Loucy (cell line): ENCODE measurements around the gene GRK3.

Experiments used
- H2AFZ ChIP-seq: fragments of 200-600 bp; sonication (generic); 2 replicates; pipeline ENCODE4 v1.6.0; 2016; ENCODE audit warnings: antibody characterized with exemption, mild to moderate bottlenecking, low read length, moderate library complexity
- H3F3A ChIP-seq: fragments of 200-600 bp; 2 replicates; pipeline ENCODE4 v1.6.0; 2016; ENCODE audit warnings: antibody characterized with exemption, low read depth, mild to moderate bottlenecking
- H3K27me3 ChIP-seq: fragments of 200-600 bp; sonication (generic); 2 replicates; pipeline ENCODE4 v1.6.1; 2014; ENCODE audit warnings: low read length, mild to moderate bottlenecking; ENCODE audit not compliant: insufficient read depth, poor library complexity, severe bottlenecking
- H3K36me3 ChIP-seq: fragments of 200-600 bp; sonication (generic); 2 replicates; pipeline ENCODE4 v1.6.1; 2016; ENCODE audit warnings: low read length; ENCODE audit not compliant: insufficient read depth
- H3K4me1 ChIP-seq: fragments of 200-600 bp; sonication (generic); 2 replicates; pipeline ENCODE4 v1.5.1; 2014; ENCODE audit warnings: low read length, mild to moderate bottlenecking; ENCODE audit not compliant: insufficient read depth, poor library complexity, severe bottlenecking
- H3K4me2 ChIP-seq: fragments of 200-600 bp; sonication (generic); 2 replicates; pipeline ENCODE4 v1.6.0; 2014; ENCODE audit warnings: antibody characterized with exemption, low read length, low read depth, mild to moderate bottlenecking; ENCODE audit not compliant: poor library complexity, severe bottlenecking
- H3K4me3 ChIP-seq: fragments of 200-600 bp; sonication (generic); 2 replicates; pipeline ENCODE4 v1.5.1; 2014; ENCODE audit warnings: low read length, mild to moderate bottlenecking, mixed read lengths; ENCODE audit not compliant: poor library complexity, severe bottlenecking
- H3K79me2 ChIP-seq: fragments of 200-600 bp; sonication (generic); 2 replicates; pipeline ENCODE4 v1.6.1; 2014; ENCODE audit warnings: low read length; ENCODE audit not compliant: insufficient read depth
- H3K9ac ChIP-seq: fragments of 200-600 bp; sonication (generic); 2 replicates; pipeline ENCODE4 v1.6.0; 2014; ENCODE audit warnings: mild to moderate bottlenecking, low read depth, low read length, moderate library complexity; ENCODE audit not compliant: poor library complexity, severe bottlenecking
- H3K9me2 ChIP-seq: fragments of 200-600 bp; sonication (generic); replicated peaks from 2 replicates; pipeline ENCODE4 v1.6.1; 2016; ENCODE audit warnings: low read depth, low read length, mixed read lengths
- H3K9me3 ChIP-seq: fragments of 200-600 bp; sonication (generic); 2 replicates; pipeline ENCODE4 v1.6.1; 2014; ENCODE audit warnings: mild to moderate bottlenecking, antibody characterized with exemption, low read length, low read depth; ENCODE audit not compliant: insufficient read depth
- H4K20me1 ChIP-seq: fragments of 200-600 bp; sonication (generic); 2 replicates; pipeline ENCODE4 v1.6.0; 2014; ENCODE audit warnings: antibody characterized with exemption, low read length, mild to moderate bottlenecking; ENCODE audit not compliant: insufficient read depth, poor library complexity, severe bottlenecking
- CTCF ChIP-seq: fragments of 200-600 bp; sonication (generic); conservative IDR thresholded peaks from 2 replicates; pipeline ENCODE4 v1.5.1; 2014; ENCODE audit warnings: mild to moderate bottlenecking, antibody characterized with exemption, low read length
- EZH2phosphoT487 ChIP-seq: fragments of 200-600 bp; IDR thresholded peaks from 2 replicates; pipeline ENCODE4 v1.6.1; 2018; ENCODE audit warnings: antibody characterized with exemption, mild to moderate bottlenecking, moderate library complexity, borderline replicate concordance

The GRK3 gene

GRCh38 chr22:25692397-25693267 lies 128.2 kb downstream of the GRK3 start:
- H3K36me3 ChIP-seq: peaks cover 91% of the 10 kb centered on the region
- H2AFZ ChIP-seq: no peak overlapping the region
- H3K4me1 ChIP-seq: no peaks in the 10 kb centered on the region
- H3K27me3 ChIP-seq: no peaks in the 10 kb centered on the region
- no peak overlapping the region for H3K9ac ChIP-seq
- H3K4me2 ChIP-seq: no peak overlapping the region
- H4K20me1 ChIP-seq: no peaks in the 10 kb centered on the region
- H3K4me3 ChIP-seq: no peak overlapping the region
- TF ChIP-seq CTCF: no peak
- H3K79me2 ChIP-seq: no peaks in the 10 kb centered on the region
- H3K9me2 ChIP-seq: no peaks in the 10 kb centered on the region
- no peaks in the 10 kb centered on the region for H3F3A ChIP-seq
- no peaks in the 10 kb centered on the region for H3K9me3 ChIP-seq

- H3K9me2 ChIP-seq: no peaks in the 10 kb centered on the region
- no peak overlapping the region for H3K4me2 ChIP-seq
- no peaks in the 10 kb centered on the region for H4K20me1 ChIP-seq
- H3K27me3 ChIP-seq: no peaks in the 10 kb centered on the region
- no peaks in the 10 kb centered on the region for H3K9me3 ChIP-seq
- no peaks in the 10 kb centered on the region for H3F3A ChIP-seq
- H3K4me1 ChIP-seq: no peaks in the 10 kb centered on the region
- H3K79me2 ChIP-seq: no peaks in the 10 kb centered on the region
- no peak overlapping the region for H3K4me3 ChIP-seq
- H3K36me3 ChIP-seq: peaks cover 93% of the 10 kb centered on the region
- TF ChIP-seq CTCF (no peak), EZH2phosphoT487 (no peak)
- H3K9ac ChIP-seq: no peak overlapping the region
- no peak overlapping the region for H2AFZ ChIP-seq
Observed at GRCh38 chr22:25693268-25693565, 128.7 kb downstream of the GRK3 start.

- Histone ChIP-seq H3K9me3 (no peaks in the 10 kb centered on the region), H3K79me2 (no peaks in the 10 kb centered on the region), H3K27me3 (no peaks in the 10 kb centered on the region), H4K20me1 (no peaks in the 10 kb centered on the region), H2AFZ (no peak overlapping the region), H3K36me3 (peaks cover 94% of the 10 kb centered on the region), H3K4me1 (no peaks in the 10 kb centered on the region), H3K9ac (no peak overlapping the region), H3K4me2 (no peak overlapping the region), H3K9me2 (no peaks in the 10 kb centered on the region), H3K4me3 (no peak overlapping the region), H3F3A (no peaks in the 10 kb centered on the region)
- TF ChIP-seq EZH2phosphoT487 (no peak), CTCF (no peak)
Observed at GRCh38 chr22:25694196-25694907, 129.9 kb downstream of the GRK3 start.
